A673 (cell line): Measurements from ENCODE around the gene KCP. TPM values are rescaled to one million over a fixed set of nuclear protein-coding genes. Genes with fewer than 3 reads are reported as not detected.

Experiments
- BruUV-seq: library from RNA; stranded (reverse); fragments of 400-500 nt; replicated peaks from 2 replicates; lab custom pipeline; 2021; lab: Mats Ljungman, UMichigan
- CTCF ChIA-PET: fragments of 300-600 bp; sonication (Branson Sonifier 250); formaldehyde crosslinking; loops from one replicate; lab custom pipeline; 2022; ENCODE audit warnings: antibody characterized with exemption; lab: Charles Lee
- POLR2A ChIA-PET: fragments of 300-600 bp; sonication (Branson Sonifier 250); formaldehyde crosslinking; loops from one replicate; lab custom pipeline; 2022; ENCODE audit warnings: antibody characterized with exemption; ENCODE audit not compliant: low non-redundant PET; lab: Charles Lee
- DNase-seq: peaks from one replicate; pipeline ENCODE4 v3.0.0-alpha.2; 2015; ENCODE audit warnings: low spot score
- H3K27ac ChIP-seq: fragments of 200-600 bp; sonication (generic); 2 replicates; pipeline ENCODE4 v1.5.1; 2016; ENCODE audit warnings: mixed run types, low read depth, mild to moderate bottlenecking, mixed read lengths, antibody characterized with exemption, low read length; ENCODE audit not compliant: poor library complexity, severe bottlenecking
- H3K27me3 ChIP-seq: fragments of 200-600 bp; sonication (generic); replicated peaks from 2 replicates; pipeline ENCODE4 v1.6.1; 2017; ENCODE audit warnings: mixed run types, low read depth, mild to moderate bottlenecking, mixed read lengths, antibody characterized with exemption, low read length; ENCODE audit not compliant: insufficient read depth, poor library complexity
- H3K36me3 ChIP-seq: fragments of 200-600 bp; sonication (generic); 2 replicates; pipeline ENCODE4 v1.6.1; 2016; ENCODE audit warnings: mixed run types, mild to moderate bottlenecking, mixed read lengths, antibody characterized with exemption, low read length; ENCODE audit not compliant: insufficient read depth, poor library complexity, severe bottlenecking
- H3K4me1 ChIP-seq: fragments of 200-600 bp; sonication (generic); 2 replicates; pipeline ENCODE4 v1.6.1; 2017; ENCODE audit warnings: mixed run types, mild to moderate bottlenecking, mixed read lengths, antibody characterized with exemption, low read length; ENCODE audit not compliant: insufficient read depth, poor library complexity, severe bottlenecking
- H3K4me3 ChIP-seq: fragments of 200-600 bp; sonication (generic); 2 replicates; pipeline ENCODE4 v1.5.1; 2016; ENCODE audit warnings: low read depth, mixed run types, mild to moderate bottlenecking, mixed read lengths, low read length; ENCODE audit not compliant: poor library complexity, severe bottlenecking
- H3K9me3 ChIP-seq: fragments of 200-600 bp; sonication (generic); 2 replicates; pipeline ENCODE4 v1.6.1; 2016; ENCODE audit warnings: mixed run types, low read depth, mild to moderate bottlenecking, mixed read lengths, antibody characterized with exemption, low read length; ENCODE audit not compliant: poor library complexity, severe bottlenecking
- EZH2 ChIP-seq: fragments of 200-600 bp; sonication (generic); IDR thresholded peaks from 2 replicates; pipeline ENCODE4 v1.6.1; 2017; ENCODE audit warnings: borderline replicate concordance, low read depth, mild to moderate bottlenecking, mixed read lengths, antibody characterized with exemption, low read length; ENCODE audit not compliant: poor library complexity, severe bottlenecking
- intact Hi-C: fragments of 100-400 bp; cut with micrococcal nuclease; formaldehyde crosslinking; loops from one replicate; pipeline ENCODE4 v1.10.0; 2022; ENCODE audit not compliant: unreplicated experiment
- total RNA-seq: library from RNA; stranded (reverse); gene quantifications from 2 replicates; pipeline ENCODE4 v1.2.3, GENCODE V29; 2021
- TF ChIP-seq, protein P1 (sequence below): fragments of 300-800, 200-600 bp; sonication (generic); conservative IDR thresholded peaks from 2 replicates; pipeline ENCODE4 v1.5.1; 2017; ENCODE audit warnings: low read depth, mild to moderate bottlenecking, antibody characterized with exemption, low read length, moderate library complexity, mixed read lengths

KCP gene
- total RNA-seq, 1 experiment from 2014 or later = not detected

- BruUV-seq = no TSS peak
- DNase-seq = no peak
- CTCF ChIA-PET = no interaction called here
- Histone ChIP-seq H3K36me3 (no peaks in the 10 kb centered on the region), H3K27me3 (no peaks in the 10 kb centered on the region), H3K27ac (no peak overlapping the region), H3K9me3 (no peaks in the 10 kb centered on the region), H3K4me1 (no peaks in the 10 kb centered on the region), H3K4me3 (no peak overlapping the region)
- POLR2A ChIA-PET = no interaction called here
- no peak for TF ChIP-seq EZH2
- TF ChIP-seq, protein P1, sequence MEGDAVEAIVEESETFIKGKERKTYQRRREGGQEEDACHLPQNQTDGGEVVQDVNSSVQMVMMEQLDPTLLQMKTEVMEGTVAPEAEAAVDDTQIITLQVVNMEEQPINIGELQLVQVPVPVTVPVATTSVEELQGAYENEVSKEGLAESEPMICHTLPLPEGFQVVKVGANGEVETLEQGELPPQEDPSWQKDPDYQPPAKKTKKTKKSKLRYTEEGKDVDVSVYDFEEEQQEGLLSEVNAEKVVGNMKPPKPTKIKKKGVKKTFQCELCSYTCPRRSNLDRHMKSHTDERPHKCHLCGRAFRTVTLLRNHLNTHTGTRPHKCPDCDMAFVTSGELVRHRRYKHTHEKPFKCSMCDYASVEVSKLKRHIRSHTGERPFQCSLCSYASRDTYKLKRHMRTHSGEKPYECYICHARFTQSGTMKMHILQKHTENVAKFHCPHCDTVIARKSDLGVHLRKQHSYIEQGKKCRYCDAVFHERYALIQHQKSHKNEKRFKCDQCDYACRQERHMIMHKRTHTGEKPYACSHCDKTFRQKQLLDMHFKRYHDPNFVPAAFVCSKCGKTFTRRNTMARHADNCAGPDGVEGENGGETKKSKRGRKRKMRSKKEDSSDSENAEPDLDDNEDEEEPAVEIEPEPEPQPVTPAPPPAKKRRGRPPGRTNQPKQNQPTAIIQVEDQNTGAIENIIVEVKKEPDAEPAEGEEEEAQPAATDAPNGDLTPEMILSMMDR = no peak
- intact Hi-C loops = no loop called here
These were observed 64.5 kb downstream of the KCP start for GRCh38 chr7:128845987-128846386.

DNA sequence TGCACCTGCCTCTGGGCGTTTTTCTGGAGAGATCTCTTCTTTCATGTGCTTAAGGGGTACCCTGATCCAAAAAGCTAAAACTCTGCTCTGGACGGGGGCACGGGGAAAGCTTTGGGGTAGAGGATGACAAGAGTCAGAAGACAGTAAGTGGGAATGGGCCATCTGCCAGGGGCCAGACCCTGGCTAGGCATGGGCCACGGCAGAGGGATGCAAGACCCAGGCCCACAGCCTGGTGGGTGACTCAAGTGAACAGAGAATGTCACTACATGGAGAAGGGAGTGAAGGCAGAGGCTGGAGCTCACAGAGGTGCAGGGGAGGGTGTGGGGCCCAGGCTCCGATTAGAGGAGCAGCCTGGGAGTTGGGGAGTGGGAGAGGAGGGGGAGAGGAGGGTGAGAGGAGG, 65.0 kb downstream of the KCP start:
- POLR2A ChIA-PET = no interaction called here
- BruUV-seq = no TSS peak

GRCh38 chr7:128844777-128845311, 65.7 kb downstream of the KCP start:
- BruUV-seq = no TSS peak
- ChIA-PET CTCF (no interaction called here), POLR2A (interaction anchor here (0.6 kb wide), 1 partner anchor 11 kb away, joined by 3 read pairs; no protein-coding TSS in a partner anchor)
- TF ChIP-seq, protein P1 = no peak
- TF ChIP-seq EZH2 = no peak
- Histone ChIP-seq H3K27me3 (no peaks in the 10 kb centered on the region), H3K36me3 (no peaks in the 10 kb centered on the region), H3K9me3 (no peaks in the 10 kb centered on the region), H3K27ac (no peak overlapping the region), H3K4me3 (no peak overlapping the region), H3K4me1 (no peaks in the 10 kb centered on the region)
- no peak for DNase-seq
- intact Hi-C loops = no loop called here

More for the DNA sequence above, 65.0 kb downstream of the KCP start:
- no peaks in the 10 kb centered on the region for H3K9me3 ChIP-seq
- H3K36me3 ChIP-seq = no peaks in the 10 kb centered on the region
- DNase-seq = no peak
- H3K4me3 ChIP-seq = no peak overlapping the region
- TF ChIP-seq EZH2 = no peak
- TF ChIP-seq, protein P1 = no peak
- no peaks in the 10 kb centered on the region for H3K27me3 ChIP-seq
- intact Hi-C loops = no loop called here
- CTCF ChIA-PET = no interaction called here
- H3K27ac ChIP-seq = no peak overlapping the region
- H3K4me1 ChIP-seq = no peaks in the 10 kb centered on the region
